GM12878 (cell line): Measurements from ENCODE around the gene GRAMD1B. TPM values are rescaled to one million over a fixed set of nuclear protein-coding genes. Genes with fewer than 3 reads are reported as not detected.

Source experiments
- BMI1 ChIP-seq: fragments of 450-650 bp; IDR thresholded peaks from 2 replicates; pipeline ENCODE4 v1.6.1; 2016; ENCODE audit warnings: mild to moderate bottlenecking, moderate library complexity, borderline replicate concordance
- CBFB ChIP-seq: IDR thresholded peaks from 2 replicates; pipeline ENCODE4 v1.6.1; 2016; ENCODE audit warnings: antibody characterized with exemption, low read depth
- CEBPB ChIP-seq, 2 experiments: fragments of 150-350 bp in 1 of 2; IDR thresholded peaks; 2 replicates each; pipeline ENCODE4 v1.6.1; 2012 to 2014; ENCODE audit warnings: low read depth in 2 of 2, low read length in 2 of 2, borderline replicate concordance in 1 of 2, inconsistent platforms in 1 of 2
- CHD4 ChIP-seq: fragments of 200-600 bp; sonication (generic); IDR thresholded peaks from 2 replicates; pipeline ENCODE4 v1.6.1; 2016; ENCODE audit warnings: mild to moderate bottlenecking
- E2F8 ChIP-seq: fragments of 450-650 bp; IDR thresholded peaks from 2 replicates; pipeline ENCODE4 v1.6.1; 2018; ENCODE audit warnings: mild to moderate bottlenecking, low read depth, moderate library complexity; ENCODE audit not compliant: partially characterized antibody
- EED ChIP-seq: sonication (generic); IDR thresholded peaks from 2 replicates; pipeline ENCODE4 v1.6.1; 2016; ENCODE audit warnings: antibody characterized with exemption, low read depth
- EP300 ChIP-seq, 2 experiments: fragments of 150-350 bp in 1 of 2; IDR thresholded peaks; 2 replicates each; pipeline ENCODE4 v1.6.1; 2011 to 2012; ENCODE audit warnings: low read depth in 2 of 2, low read length in 2 of 2, borderline replicate concordance in 1 of 2, improper control_type of control experiment in 1 of 2, inconsistent platforms in 1 of 2; ENCODE audit not compliant: control insufficient read depth in 1 of 2
- FOS ChIP-seq: IDR thresholded peaks from 3 replicates; pipeline ENCODE4 v1.6.1; 2011; ENCODE audit warnings: borderline replicate concordance; ENCODE audit not compliant: insufficient read length; ENCODE audit errors: extremely low read depth
- HCFC1 ChIP-seq: fragments of 150-350 bp; IDR thresholded peaks from 2 replicates; pipeline ENCODE4 v1.6.1; 2014; ENCODE audit warnings: low read length
- IKZF1 ChIP-seq: fragments of 450-650 bp; conservative IDR thresholded peaks from 2 replicates; pipeline ENCODE4 v1.6.1; 2017; ENCODE audit warnings: antibody characterized with exemption, mild to moderate bottlenecking
- JUNB ChIP-seq: IDR thresholded peaks from 2 replicates; pipeline ENCODE4 v1.6.1; 2016; ENCODE audit warnings: antibody characterized with exemption, mild to moderate bottlenecking
- KAT2A ChIP-seq: conservative IDR thresholded peaks from 2 replicates; pipeline ENCODE4 v1.6.1; 2011; ENCODE audit warnings: low read depth, low read length; ENCODE audit not compliant: control insufficient read depth
- MEF2B ChIP-seq: fragments of 450-650 bp; IDR thresholded peaks from 2 replicates; pipeline ENCODE4 v1.6.1; 2018; ENCODE audit warnings: mild to moderate bottlenecking, moderate library complexity; ENCODE audit not compliant: partially characterized antibody, poor library complexity, severe bottlenecking
- MXI1 ChIP-seq: fragments of 150-350 bp; IDR thresholded peaks from 2 replicates; pipeline ENCODE4 v1.6.1; 2011; ENCODE audit warnings: low read depth, mild to moderate bottlenecking, inconsistent platforms, low read length, improper control_type of control experiment
- NFIC ChIP-seq: IDR thresholded peaks from 2 replicates; pipeline ENCODE4 v1.6.1; 2012; ENCODE audit warnings: low read depth, mild to moderate bottlenecking, inconsistent platforms, low read length, moderate library complexity
- PBX3 ChIP-seq: IDR thresholded peaks from 2 replicates; pipeline ENCODE4 v1.6.1; 2011; ENCODE audit warnings: mild to moderate bottlenecking, low read depth, low read length, moderate library complexity; ENCODE audit not compliant: insufficient replicate concordance
- POLR2AphosphoS2 ChIP-seq: IDR thresholded peaks from 2 replicates; pipeline ENCODE4 v1.6.1; 2011; ENCODE audit warnings: low read depth, mild to moderate bottlenecking, low read length, improper control_type of control experiment, moderate library complexity
- POLR2AphosphoS5 ChIP-seq: IDR thresholded peaks from 2 replicates; pipeline ENCODE4 v1.6.1; 2011; ENCODE audit warnings: mild to moderate bottlenecking, low read length, inconsistent platforms
- RBBP5 ChIP-seq: fragments of 200-600 bp; sonication (generic); conservative IDR thresholded peaks from 2 replicates; pipeline ENCODE4 v1.6.1; 2016
- SREBF1 ChIP-seq: IDR thresholded peaks from 2 replicates; pipeline ENCODE4 v1.6.1; 2012; ENCODE audit warnings: mild to moderate bottlenecking, low read length
- STAT3 ChIP-seq: IDR thresholded peaks from 2 replicates; pipeline ENCODE4 v1.6.1; 2011; ENCODE audit warnings: low read depth, low read length, improper control_type of control experiment
- TAF1 ChIP-seq: IDR thresholded peaks from 2 replicates; pipeline ENCODE4 v1.6.1; 2011; ENCODE audit warnings: mild to moderate bottlenecking, low read depth, low read length, borderline replicate concordance
- TARDBP ChIP-seq: IDR thresholded peaks from 2 replicates; pipeline ENCODE4 v1.6.1; 2016; ENCODE audit warnings: borderline replicate concordance
- TBL1XR1 ChIP-seq: IDR thresholded peaks from 2 replicates; pipeline ENCODE4 v1.6.1; 2012; ENCODE audit warnings: low read depth, low read length, improper control_type of control experiment
- USF1 ChIP-seq: IDR thresholded peaks from 2 replicates; pipeline ENCODE4 v1.6.1; 2011; ENCODE audit warnings: borderline replicate concordance, low read depth, mild to moderate bottlenecking, moderate library complexity, mixed read lengths, low read length; ENCODE audit not compliant: insufficient read depth; ENCODE audit errors: extremely low read length
- WRNIP1 ChIP-seq: IDR thresholded peaks from 2 replicates; pipeline ENCODE4 v1.6.1; 2011; ENCODE audit warnings: low read depth, low read length, improper control_type of control experiment, borderline replicate concordance
- YY1 ChIP-seq: IDR thresholded peaks from 2 replicates; pipeline ENCODE4 v1.6.1; 2011; ENCODE audit warnings: low read depth, mild to moderate bottlenecking, low read length
- ZNF24 ChIP-seq: fragments of 450-650 bp; IDR thresholded peaks from 2 replicates; pipeline ENCODE4 v1.6.1; 2017; ENCODE audit warnings: antibody characterized with exemption, mild to moderate bottlenecking
- polyA plus RNA-seq, 11 experiments: library from polyadenylated mRNA; depleted of rRNA in 4 of 11; unstranded in 6 of 11; stranded (reverse) in 5 of 11; fragments of >200 nt; fragmentation: Nextera tagmentation in 4 of 11; fragmentation: Illumina TruSeq in 1 of 11; extraction: Ambion mirVana in 4 of 11; extraction: Trizol in 1 of 11; gene quantifications; 1 replicate in 1 of 11; 2 replicates in 10 of 11; pipeline versions ENCODE4 v1.2.1 to v1.2.3, GENCODE V29; 2011 to 2016; ENCODE audit warnings: inconsistent platforms in 2 of 11, missing spikeins in 2 of 11, low read depth in 1 of 11
- total RNA-seq, 4 experiments: library from RNA; depleted of rRNA in 3 of 4; stranded (reverse); fragments of >200 nt in 3 of 4; fragmentation: Illumina TruSeq in 1 of 4; extraction: Trizol in 1 of 4; gene quantifications; 2 replicates each; pipeline versions ENCODE4 v1.2.1 to v1.2.3, GENCODE V29; 2013 to 2021

The GRAMD1B gene
- total and polyA plus RNA-seq, 10 of the 15 experiments (the other 5 are each of a cell fraction or from before 2014, with no cell fraction given), result 1.9 to 49.1 (median 26.9) TPM

GRCh38 chr11:123406441-123407129 is 23.5 kb upstream of the GRAMD1B start (continued):
- TF ChIP-seq RBBP5 (no peak), POLR2AphosphoS5 (no peak), SREBF1 (no peak), JUNB (peak; percentile 32; the same call in 1 of the 2 replicates), MXI1 (no peak), CEBPB (IDR thresholded peaks at IDR 0.05; ENCODE audit: borderline replicate concordance in 1 of 2, low read depth in 2 of 2, low read length in 2 of 2) (no peak), TAF1 (no peak), IKZF1 (no peak), ZNF24 (peak; percentile 93), USF1 (no peak), PBX3 (no peak), STAT3 (no peak), HCFC1 (no peak), CBFB (no peak), NFIC (peak; percentile 66), TARDBP (no peak), WRNIP1 (no peak), EED (no peak; the same call in 1 of the 2 replicates), CHD4 (no peak), TBL1XR1 (no peak), EP300 (IDR thresholded peaks at IDR 0.05; ENCODE audit: borderline replicate concordance in 1 of 2, control insufficient read depth in 1 of 2, low read depth in 2 of 2, low read length in 2 of 2) (0 out of 4 replicates have a peak, but pooled peaks of 1 of the 2 experiments have one; percentile 22), MEF2B (peak; percentile 29), E2F8 (no peak), FOS (no peak), BMI1 (no peak), POLR2AphosphoS2 (no peak), YY1 (no peak), KAT2A (no peak)
